NCI-H187 treated with DMSO at 0.1 percent for 48 hours (cell line): ENCODE results near the gene COL13A1.

Source experiments
- DNase-seq: peaks from one replicate; lab custom pipeline; 2025; lab: John Stamatoyannopoulos, UW

The COL13A1 gene

GRCh38 chr10:69949770-69950169, 148.1 kb downstream of the COL13A1 start:
- no peak for DNase-seq

- no peak for DNase-seq
Observed at GRCh38 chr10:69951658-69952057, 150.0 kb downstream of the COL13A1 start.

- no peak for DNase-seq
Observed at GRCh38 chr10:69952069-69952800, 150.5 kb downstream of the COL13A1 start.

DNA sequence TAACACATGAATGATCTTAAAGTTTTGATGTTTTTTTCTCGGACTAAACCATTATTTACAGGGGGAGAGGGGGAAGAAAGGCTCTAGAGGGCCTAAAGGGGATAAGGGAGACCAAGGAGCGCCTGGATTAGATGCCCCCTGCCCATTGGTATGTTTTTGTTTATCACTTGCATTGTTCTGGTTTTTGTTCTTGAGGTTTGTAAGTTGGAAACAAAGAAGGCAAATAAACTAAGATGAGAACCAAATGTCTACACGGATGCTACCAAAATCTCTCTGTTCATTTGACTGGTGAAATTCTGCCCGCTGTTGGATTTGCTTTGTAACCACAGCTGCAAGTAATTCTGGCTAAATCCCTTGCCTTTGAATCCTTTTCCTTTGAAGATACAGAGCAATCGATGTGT, 151.1 kb downstream of the COL13A1 start:
- DNase-seq, result no peak

- DNase-seq, result no peak
Observed at GRCh38 chr10:69953851-69954250, 152.1 kb downstream of the COL13A1 start.

DNA sequence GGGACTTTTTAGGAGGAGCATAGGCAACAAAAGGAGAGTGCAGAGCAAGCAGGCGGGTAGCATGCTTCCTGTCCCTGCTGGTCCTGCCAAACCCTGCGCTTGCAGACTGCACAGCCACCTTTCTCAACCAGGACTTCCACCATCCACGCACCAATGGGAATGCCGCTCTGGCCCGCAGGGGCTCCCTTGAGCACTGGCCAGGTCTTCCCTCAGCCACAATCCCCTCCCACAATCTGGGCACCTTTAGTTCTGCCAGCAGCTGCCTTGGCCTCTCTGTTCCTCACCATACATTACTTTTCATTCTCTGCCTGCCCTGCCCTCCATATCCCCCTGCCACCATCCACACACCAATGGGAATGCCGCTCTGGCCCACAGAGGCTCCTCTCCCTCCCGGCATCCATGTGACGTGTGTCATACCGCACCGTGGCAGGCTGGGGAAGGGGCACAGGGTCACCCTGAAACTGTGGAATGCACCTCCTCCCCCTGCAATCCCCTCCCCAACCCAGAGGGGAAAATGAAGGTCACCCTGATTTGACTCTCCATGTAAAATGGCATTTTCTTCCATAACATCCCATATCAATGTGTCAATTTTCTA, 153.6 kb downstream of the COL13A1 start:
- DNase-seq, result no peak

- no peak for DNase-seq
Observed at GRCh38 chr10:69955897-69956740, 154.4 kb downstream of the COL13A1 start.

- no peak for DNase-seq
Observed at GRCh38 chr10:69956741-69957230, 155.1 kb downstream of the COL13A1 start.

- no peak for DNase-seq
Observed at GRCh38 chr10:69957241-69957885, 155.7 kb downstream of the COL13A1 start.

DNA sequence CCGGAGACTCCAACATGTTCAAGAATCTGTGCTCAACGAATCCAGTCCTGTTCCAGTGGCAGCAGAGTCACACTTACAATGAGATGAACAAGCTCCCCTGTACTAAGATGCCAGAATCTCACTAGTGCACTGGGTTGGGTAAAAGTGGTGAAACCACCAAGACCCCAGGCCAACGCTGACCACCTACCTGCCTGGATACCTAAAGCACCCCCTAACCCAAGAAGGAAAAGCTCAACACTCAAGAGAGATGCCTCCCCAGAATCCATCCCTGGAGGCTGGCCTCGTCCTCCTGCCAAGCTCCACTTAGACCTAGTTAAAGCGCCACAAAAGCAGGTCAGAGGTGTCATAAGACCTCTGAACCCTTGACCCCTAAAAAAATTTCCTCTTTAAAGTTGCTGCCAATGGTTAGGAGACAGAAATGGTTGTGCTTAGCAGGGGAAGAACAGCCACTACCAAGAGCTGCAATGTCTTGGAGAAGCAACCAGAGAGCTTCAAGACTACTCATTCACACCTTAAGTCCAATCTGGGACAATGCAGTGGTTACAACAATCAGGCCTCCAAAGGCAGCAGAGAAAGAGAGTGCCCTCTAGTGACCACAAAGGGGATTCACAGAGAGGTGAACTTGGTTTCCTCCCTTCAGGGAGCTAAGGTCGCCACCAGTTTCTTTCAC, 156.3 kb downstream of the COL13A1 start:
- no peak for DNase-seq

GRCh38 chr10:69958556-69958902, 156.8 kb downstream of the COL13A1 start:
- no peak for DNase-seq

DNA sequence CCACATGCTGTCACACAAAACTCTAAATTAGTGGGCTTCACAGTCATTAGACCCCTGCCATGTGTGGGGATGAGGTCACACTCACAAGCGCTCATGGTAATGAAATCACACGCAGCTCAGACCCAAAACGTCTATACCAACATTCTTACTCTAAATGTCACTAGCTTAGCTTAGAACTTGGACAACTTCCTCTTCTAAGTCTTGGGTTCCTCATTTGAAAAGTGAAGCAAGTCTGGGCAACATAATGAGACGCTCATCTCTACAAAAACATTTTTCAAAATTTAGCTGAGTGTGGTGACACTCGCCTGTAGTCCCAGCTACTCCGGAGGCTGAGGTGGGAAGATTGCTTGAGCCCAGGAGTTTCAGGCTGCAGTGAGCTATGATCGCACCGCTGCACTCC, 158.2 kb downstream of the COL13A1 start:
- DNase-seq, result no peak

DNA sequence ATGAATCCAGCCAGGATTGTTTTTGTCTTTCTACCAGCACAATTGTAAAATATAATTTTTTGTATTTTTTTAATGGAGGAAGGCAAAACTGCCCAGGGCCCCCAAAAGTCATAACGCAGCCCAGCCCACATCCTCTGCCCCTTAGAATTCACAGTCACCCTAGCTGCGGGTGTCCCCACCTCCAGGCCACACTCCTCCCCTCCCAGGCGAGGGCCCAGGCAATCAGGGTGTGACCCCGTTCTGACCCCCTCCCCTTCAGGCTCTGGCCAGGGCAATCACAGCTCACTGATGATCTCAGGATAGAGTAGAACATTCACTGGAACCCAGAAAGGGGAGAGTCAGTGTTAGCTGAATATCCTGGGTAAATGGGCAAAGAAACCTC, 158.9 kb downstream of the COL13A1 start:
- DNase-seq, result no peak

GRCh38 chr10:69960988-69961880, 159.5 kb downstream of the COL13A1 start:
- no peak for DNase-seq

DNA sequence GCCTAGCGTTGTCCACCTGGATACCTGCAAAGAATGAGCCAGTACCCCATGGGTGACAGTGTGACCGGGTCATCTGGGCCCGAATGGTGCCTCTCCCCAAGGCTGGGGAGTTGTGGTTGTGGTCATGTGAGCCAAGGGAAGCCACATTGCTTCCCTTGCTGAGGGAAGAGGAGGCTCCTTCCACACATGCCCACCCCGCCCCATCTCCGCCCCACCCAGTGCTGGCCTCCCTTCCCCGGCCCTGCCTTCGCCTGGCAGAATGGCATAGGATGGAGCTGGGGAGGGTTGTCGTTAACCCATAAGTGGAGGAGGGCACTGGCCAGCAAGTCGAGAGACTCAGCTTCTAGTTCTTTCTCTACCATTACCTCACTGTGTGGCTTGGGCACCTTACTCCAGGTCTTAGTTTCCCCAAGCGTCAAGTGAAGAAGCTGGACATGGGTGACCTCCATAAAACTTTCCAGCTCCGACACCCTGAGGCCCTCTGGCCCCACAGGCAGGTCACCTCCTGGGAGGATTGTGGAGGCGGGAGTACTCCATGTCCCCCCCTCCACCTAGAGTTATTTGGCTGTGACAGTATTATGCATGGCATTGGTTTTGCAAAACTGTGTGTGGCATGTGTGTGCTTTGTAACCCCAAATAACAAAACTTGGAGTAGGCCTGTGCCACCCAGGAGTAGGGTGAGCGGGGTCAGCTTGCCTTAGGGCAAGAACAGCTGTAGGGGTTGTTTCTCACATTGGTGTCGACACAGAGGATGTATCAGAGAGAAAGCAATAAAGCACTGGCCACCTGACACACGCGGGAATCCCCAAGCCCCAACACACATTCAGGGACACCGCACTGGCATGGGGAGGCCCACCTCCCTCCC, 160.4 kb downstream of the COL13A1 start:
- no peak for DNase-seq

DNA sequence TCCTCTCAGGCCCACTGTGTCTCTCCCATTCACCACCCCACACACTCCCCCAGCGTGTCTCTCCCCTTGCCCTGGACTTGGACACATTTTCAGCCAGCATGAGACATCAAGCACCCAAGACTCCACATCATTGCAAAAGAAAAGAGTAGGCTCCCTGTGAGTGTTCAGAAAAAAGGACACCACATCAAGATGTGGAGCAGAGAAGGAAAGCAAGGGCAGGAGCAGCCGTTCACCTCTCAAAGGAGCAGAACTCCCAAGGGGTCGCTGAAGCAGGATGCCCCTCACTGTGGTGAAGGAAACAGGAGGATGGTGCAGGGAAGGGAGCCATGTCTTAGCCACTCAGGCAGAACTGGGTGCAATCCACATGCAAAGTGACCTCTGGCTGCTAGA, 161.0 kb downstream of the COL13A1 start:
- no peak for DNase-seq

DNA sequence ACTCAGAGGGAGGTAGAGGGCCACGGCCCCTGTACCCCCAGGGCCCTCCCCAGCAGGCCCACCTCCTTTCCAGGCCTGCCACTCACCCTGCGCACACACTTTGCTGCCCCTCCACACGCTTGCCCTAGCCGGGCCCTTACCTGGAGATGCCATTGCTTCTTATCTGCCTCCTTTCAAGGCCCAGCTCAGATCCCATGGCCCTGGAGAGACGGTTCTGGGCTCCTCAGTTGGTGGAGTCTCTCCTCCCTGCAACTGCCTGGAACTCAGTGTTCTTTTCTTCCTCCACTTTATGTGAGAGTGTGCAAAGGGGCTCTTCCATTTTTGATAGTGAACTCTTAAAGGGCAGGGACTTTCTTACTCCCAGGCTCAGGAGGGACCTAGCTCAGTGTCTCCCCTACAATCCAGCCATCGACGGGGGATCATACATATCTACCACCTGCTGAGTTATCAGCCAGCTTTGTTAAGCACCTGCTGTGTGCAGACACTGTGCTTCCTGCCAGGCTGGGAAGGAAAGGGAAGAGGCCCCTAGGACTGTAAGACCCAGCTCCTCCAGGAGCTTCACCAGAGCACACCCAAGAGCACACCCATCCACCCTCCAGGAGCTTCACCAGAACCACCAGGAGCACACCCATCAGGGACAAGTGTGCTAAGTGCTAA, 161.6 kb downstream of the COL13A1 start:
- DNase-seq, result no peak

GRCh38 chr10:69963835-69964710, 162.4 kb downstream of the COL13A1 start:
- no peak for DNase-seq
